ENCODE measurements around the gene CHRNA4.

The CHRNA4 gene

GRCh38 chr20:63305393-63305792 lies 55.8 kb downstream of the CHRNA4 start:
- intact Hi-C loops (cut with DNase I): no loop called here
- DNase-seq: peak in 1 of 10 donors; percentile 73

- intact Hi-C loops (cut with DNase I): no loop called here
- no peak for DNase-seq
Measured at GRCh38 chr20:63303095-63303666, 58.0 kb downstream of the CHRNA4 start.

GRCh38 chr20:63301671-63302070 lies 59.5 kb downstream of the CHRNA4 start:
- intact Hi-C loops (cut with DNase I): no loop called here
- DNase-seq: no peak

GRCh38 chr20:63298731-63299312 lies 62.3 kb downstream of the CHRNA4 start:
- intact Hi-C loops (cut with DNase I): no loop called here
- DNase-seq: peak in 2 of 10 donors; percentile 20 to 39

- intact Hi-C loops (cut with DNase I): no loop called here
Measured at GRCh38 chr20:63297796-63298572, 63.2 kb downstream of the CHRNA4 start.

GRCh38 chr20:63297371-63297781 lies 63.8 kb downstream of the CHRNA4 start:
- intact Hi-C loops (cut with DNase I): no loop called here
- DNase-seq: peak in 2 of 10 donors; percentile 61 to 74

More at GRCh38 chr20:63297796-63298572, 63.2 kb downstream of the CHRNA4 start:
- DNase-seq: peak in 2 of 10 donors; percentile 51 to 75

- DNase-seq: peak in 3 of 10 donors; percentile 48 to 77 (median 69)
- intact Hi-C loops (cut with DNase I): no loop called here
Measured at GRCh38 chr20:63296531-63297299, 64.4 kb downstream of the CHRNA4 start.

GRCh38 chr20:63295846-63296245 lies 65.3 kb downstream of the CHRNA4 start:
- intact Hi-C loops (cut with DNase I): no loop called here
- peak in 3 of 10 donors; percentile 65 to 79 (median 79) for DNase-seq

- DNase-seq: peak in 3 of 10 donors; percentile 82 to 90 (median 88)
- intact Hi-C loops (cut with DNase I): no loop called here
Measured at GRCh38 chr20:63295422-63295821, 65.7 kb downstream of the CHRNA4 start.

- DNase-seq: peak in 3 of 10 donors; percentile 65 to 80 (median 72)
- intact Hi-C loops (cut with DNase I): no loop called here
Measured at GRCh38 chr20:63295018-63295417, 66.1 kb downstream of the CHRNA4 start.

GRCh38 chr20:63294536-63294900 lies 66.6 kb downstream of the CHRNA4 start:
- peak in 3 of 10 donors; percentile 47 to 61 (median 58) for DNase-seq
- intact Hi-C loops (cut with DNase I): no loop called here

- intact Hi-C loops (cut with DNase I): no loop called here
- peak in 3 of 10 donors; percentile 62 to 73 (median 69) for DNase-seq
Measured at GRCh38 chr20:63293871-63294535, 67.1 kb downstream of the CHRNA4 start.

GRCh38 chr20:63293456-63293855 lies 67.7 kb downstream of the CHRNA4 start:
- intact Hi-C loops (cut with DNase I): no loop called here
- DNase-seq: peak in 3 of 10 donors; percentile 57 to 78 (median 64)
